Adrenal gland (tissue), 12 donors: ENCODE results near the gene RBM39. TPM values are rescaled to one million over a fixed set of nuclear protein-coding genes. Genes with fewer than 3 reads are reported as not detected.
A peak's percentile ranks its signal among the peaks of the same experiment; 100 is the strongest.
"Not testable (repeated sequence)": the region's sequence is repeated elsewhere in the genome, so short reads cannot be mapped to it uniquely, and the experiment has no call there.

Experiments used
- DNase-seq, 7 donors: peaks; one replicate each; pipeline ENCODE4 v3.0.0-alpha.2; 2019 to 2020
- H3K27ac ChIP-seq, 5 donors: fragments of 200-600 bp; sonication (generic) in 4 of 5; 1 replicate in 3 of 5; 2 replicates in 2 of 5; pipeline versions ENCODE4 v1.5.1 to v1.8.0; 2016 to 2020; ENCODE audit warnings: mild to moderate bottlenecking in 1 of 5
- H3K27me3 ChIP-seq: fragments of 200-600 bp; 2 replicates; pipeline ENCODE4 v1.8.0; 2021
- H3K36me3 ChIP-seq, 2 donors: fragments of 200-600 bp; replicated peaks in 1 of 2; 1 replicate in 1 of 2; 2 replicates in 1 of 2; pipeline versions ENCODE4 v1.5.1 to v1.8.0; 2018 to 2022
- H3K4me1 ChIP-seq, 2 donors: fragments of 200-600 bp; replicated peaks in 1 of 2; 1 replicate in 1 of 2; 2 replicates in 1 of 2; pipeline versions ENCODE4 v1.5.1 to v1.8.0; 2018 to 2021
- H3K4me3 ChIP-seq, 4 donors: fragments of 200-600 bp; sonication (generic) in 3 of 4; one replicate each; pipeline ENCODE4 v1.5.1; 2016 to 2018
- H3K9me3 ChIP-seq, 3 donors: fragments of 200-600 bp; sonication (generic) in 1 of 3; replicated peaks in 1 of 3; 1 replicate in 2 of 3; 2 replicates in 1 of 3; pipeline versions ENCODE4 v1.5.1 to v1.8.0; 2016 to 2021
- POLR2A ChIP-seq, 2 donors: fragments of 450-650 bp; IDR thresholded peaks; one replicate each; pipeline ENCODE4 v1.6.1; 2017; ENCODE audit warnings: antibody characterized with exemption in 2 of 2, mild to moderate bottlenecking in 2 of 2, moderate library complexity in 1 of 2
- WGBS, 4 donors: extraction: QIAGEN DNeasy Blood & Tissue Kit in 2 of 4; methylation state at CpG; one replicate each; pipeline versions ENCODE4 v1.1.5 to v1.1.7; 2013 to 2017; 5-methylcytosine and 5-hydroxymethylcytosine counted together
- intact Hi-C, 2 donors: fragments of 100-400 bp; cut with DNase I; formaldehyde crosslinking; loops; one replicate each; pipeline versions ENCODE4 v1.14.1 to v1.15.0; 2022 to 2023
- polyA plus RNA-seq, 3 donors: library from polyadenylated mRNA; stranded (reverse); fragments of 200-250 nt in 2 of 3; fragments of 350-450 nt in 1 of 3; fragmentation: Illumina TruSeq in 1 of 3; extraction: RNeasy Lipid Tissue Mini Kit (QIAGEN cat#74804) in 1 of 3; gene quantifications; one replicate each; pipeline ENCODE4 v1.2.3, GENCODE V29; 2013 to 2014
- total RNA-seq, 9 donors: library from RNA; depleted of rRNA in 4 of 9; stranded (reverse); fragments of >200 nt in 4 of 9; fragments of 120-200 nt in 1 of 9; fragmentation: NEBNext Ultra II Directional in 1 of 9; extraction: Animal tissue kit (Norgen Biotek cat#: 25700) in 1 of 9; gene quantifications; one replicate each; pipeline versions ENCODE4 v1.1.0 to v1.2.4, GENCODE V29; 2013 to 2023
- TF ChIP-seq, protein P1 (sequence below), 6 experiments: fragments of 450-650 bp in 4 of 6; fragments of 200-600 bp in 2 of 6; sonication (generic) in 1 of 6; IDR thresholded peaks; 1 replicate in 5 of 6; 2 replicates in 1 of 6; pipeline versions ENCODE4 v1.5.1 to v1.8.0; 2016 to 2021; ENCODE audit warnings: antibody characterized with exemption in 6 of 6, mild to moderate bottlenecking in 2 of 6, moderate library complexity in 1 of 6
- donor health status: healthy with polysubstance abuse.
- donor health status: Bipolar disorder and iron deficiency.
- donor health status: DM: yes; HTN: yes; CAD: no.
- donor health status: DM: no; HTN: no; CAD: no.
- donor health status: DM: no; HTN: no; CAD: no.
- donor health status: DM: yes; HTN: yes; CAD: no.

The RBM39 gene
- total and polyA plus RNA-seq, 12 donors: 111 to 714 (median 267) TPM

DNA sequence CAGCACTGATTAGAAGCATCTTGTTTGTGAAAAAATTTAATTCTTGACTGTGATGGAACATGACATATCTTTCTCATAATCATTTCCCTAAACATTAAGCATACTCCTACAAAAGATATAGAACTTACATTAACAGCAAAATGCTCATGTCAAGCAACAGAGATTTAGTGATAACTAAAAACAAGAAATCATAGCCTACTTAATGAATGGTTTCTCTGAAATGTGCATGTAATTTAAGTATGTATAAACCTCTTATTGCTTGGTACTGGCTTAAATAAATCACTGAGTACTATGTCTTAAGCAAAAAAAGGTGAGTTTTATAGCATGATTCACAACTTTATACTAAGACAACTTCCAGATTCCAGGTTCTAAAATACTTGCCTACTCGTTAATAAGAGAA lies 33.6 kb downstream of the RBM39 start:
- intact Hi-C loops: no loop called here
- no peaks in the 10 kb centered on the region for H3K27me3 ChIP-seq
- 31 to 38% (median 34%) methylated on average over 1 of the region's 1 CpG for WGBS, 4 donors
- H3K36me3 ChIP-seq: peaks cover 0 to 97% of the 10 kb centered on the region in 2 donors
- H3K27ac ChIP-seq: no peak overlapping the region
- no peak overlapping the region for H3K4me3 ChIP-seq
- peaks cover 3 to 50% of the 10 kb centered on the region in 2 donors for H3K4me1 ChIP-seq
- DNase-seq: no peak
- no peaks in the 10 kb centered on the region for H3K9me3 ChIP-seq
- TF ChIP-seq, protein P1, sequence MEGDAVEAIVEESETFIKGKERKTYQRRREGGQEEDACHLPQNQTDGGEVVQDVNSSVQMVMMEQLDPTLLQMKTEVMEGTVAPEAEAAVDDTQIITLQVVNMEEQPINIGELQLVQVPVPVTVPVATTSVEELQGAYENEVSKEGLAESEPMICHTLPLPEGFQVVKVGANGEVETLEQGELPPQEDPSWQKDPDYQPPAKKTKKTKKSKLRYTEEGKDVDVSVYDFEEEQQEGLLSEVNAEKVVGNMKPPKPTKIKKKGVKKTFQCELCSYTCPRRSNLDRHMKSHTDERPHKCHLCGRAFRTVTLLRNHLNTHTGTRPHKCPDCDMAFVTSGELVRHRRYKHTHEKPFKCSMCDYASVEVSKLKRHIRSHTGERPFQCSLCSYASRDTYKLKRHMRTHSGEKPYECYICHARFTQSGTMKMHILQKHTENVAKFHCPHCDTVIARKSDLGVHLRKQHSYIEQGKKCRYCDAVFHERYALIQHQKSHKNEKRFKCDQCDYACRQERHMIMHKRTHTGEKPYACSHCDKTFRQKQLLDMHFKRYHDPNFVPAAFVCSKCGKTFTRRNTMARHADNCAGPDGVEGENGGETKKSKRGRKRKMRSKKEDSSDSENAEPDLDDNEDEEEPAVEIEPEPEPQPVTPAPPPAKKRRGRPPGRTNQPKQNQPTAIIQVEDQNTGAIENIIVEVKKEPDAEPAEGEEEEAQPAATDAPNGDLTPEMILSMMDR (IDR thresholded peaks at IDR 0.05): no peak
- no peak for TF ChIP-seq POLR2A (IDR thresholded peaks at IDR 0.05)

DNA sequence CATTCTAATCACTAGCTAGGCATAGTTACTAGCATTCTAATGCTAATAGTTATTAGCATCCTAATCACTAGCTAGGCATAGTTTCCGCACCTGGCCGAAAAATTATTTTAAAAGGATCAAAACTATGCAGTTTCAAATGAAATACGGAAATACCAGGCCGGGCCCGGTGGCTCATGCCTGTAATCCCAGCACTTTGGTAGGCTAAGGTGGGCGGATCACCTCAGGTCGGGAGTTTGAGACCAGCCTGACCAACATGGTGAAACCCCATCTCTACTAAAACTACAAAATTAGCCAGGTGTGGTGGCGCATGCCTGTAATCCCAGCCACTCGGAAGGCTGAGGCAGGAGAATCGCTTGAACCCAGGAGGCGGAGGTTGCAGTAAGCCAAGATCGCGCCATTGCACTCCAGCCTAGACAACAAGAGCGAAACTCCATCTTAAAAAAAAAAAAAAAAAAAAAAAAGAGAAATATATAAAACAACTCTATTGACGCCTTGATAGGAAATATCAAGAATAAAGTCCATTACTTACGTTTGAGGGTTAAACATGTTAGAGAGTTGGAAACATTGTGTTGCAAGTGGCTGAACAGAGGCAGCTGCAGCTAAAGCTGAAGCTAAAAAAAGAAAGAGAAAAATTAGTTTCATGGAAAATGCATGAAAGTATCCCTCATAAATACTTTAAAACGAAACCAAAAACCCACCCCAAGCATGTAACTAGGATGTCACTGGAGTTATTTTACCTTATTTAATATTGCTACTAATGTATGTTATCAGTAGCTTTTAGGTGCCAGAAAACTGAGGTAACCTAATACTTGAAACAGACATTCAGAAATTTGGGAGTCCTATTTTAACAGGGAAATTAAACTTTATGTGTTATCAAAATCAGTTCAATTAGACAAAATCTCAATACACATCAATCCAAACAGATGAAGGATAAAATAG lies 35.2 kb downstream of the RBM39 start:
- H3K4me3 ChIP-seq, H3K27ac ChIP-seq, intact Hi-C loops, H3K9me3 ChIP-seq, DNase-seq, H3K27me3 ChIP-seq: not testable (repeated sequence)
- Histone ChIP-seq H3K4me1 (peaks cover 3 to 56% of the 10 kb centered on the region in 2 donors), H3K36me3 (peaks cover 0 to 99% of the 10 kb centered on the region in 2 donors)
- 89 to 93% (median 89%) methylated on average over 17 of the region's 17 CpGs for WGBS, 4 donors

DNA sequence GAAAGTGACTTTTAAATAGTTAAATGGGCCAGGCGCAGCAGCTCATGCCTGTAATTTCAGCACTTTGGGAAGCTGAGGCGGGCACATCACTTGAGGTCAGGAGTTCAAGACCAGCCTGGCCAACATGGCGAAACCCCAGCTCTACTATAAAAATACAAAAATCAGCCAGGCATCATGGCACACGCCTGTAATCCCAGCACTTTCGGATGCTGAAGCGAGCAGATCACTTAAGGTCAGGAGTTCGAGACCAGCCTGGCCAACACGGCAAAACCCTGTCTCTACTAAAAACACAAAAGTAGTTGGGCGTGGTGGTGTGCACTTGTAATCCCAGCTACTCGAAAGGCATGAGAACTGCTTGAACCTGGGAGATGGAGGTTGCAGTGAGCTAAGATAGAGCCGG lies 36.2 kb downstream of the RBM39 start:
- H3K27ac ChIP-seq, H3K9me3 ChIP-seq, intact Hi-C loops, H3K4me3 ChIP-seq, H3K27me3 ChIP-seq: not testable (repeated sequence)
- DNase-seq: peak in 2 of 7 donors; percentile 19 to 47
- Histone ChIP-seq H3K4me1 (peaks cover 3 to 50% of the 10 kb centered on the region in 2 donors), H3K36me3 (peaks cover 0 to 97% of the 10 kb centered on the region in 2 donors)
- 84 to 90% (median 88%) methylated on average over 11 of the region's 11 CpGs for WGBS, 4 donors

DNA sequence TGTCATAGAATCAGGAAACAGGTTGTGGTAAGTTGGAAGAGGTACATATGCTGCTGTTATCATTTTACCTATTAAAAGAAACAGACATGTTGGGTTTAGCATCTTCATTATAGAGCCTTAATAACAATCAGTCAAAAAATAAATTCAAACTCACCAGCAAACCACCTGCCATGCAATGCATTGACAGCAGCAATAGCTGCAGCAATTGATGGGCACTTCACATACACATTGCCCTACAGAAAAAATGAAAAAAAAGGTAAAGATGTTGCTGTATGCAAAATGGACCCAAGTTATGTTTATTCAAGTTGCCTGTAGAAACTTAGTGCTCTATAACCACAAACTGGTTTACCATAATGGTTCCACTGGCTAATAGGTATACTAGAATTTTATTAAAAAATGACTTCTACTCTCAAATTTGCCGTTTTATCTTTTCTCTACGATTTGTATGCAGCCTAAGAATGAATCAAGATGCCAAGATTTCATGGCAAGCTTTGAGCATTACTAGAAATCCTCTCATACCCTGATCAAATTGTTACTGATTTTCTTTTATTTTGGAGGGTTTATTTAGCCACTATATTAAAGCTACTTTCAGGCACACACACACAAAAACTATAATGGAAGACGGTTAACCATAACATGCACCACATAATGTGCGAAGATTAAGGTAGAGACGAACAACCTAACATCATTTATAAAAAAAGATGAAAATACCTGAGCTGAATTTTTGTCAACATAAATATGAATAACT lies 37.4 kb downstream of the RBM39 start:
- WGBS, 4 donors: 73 to 84% (median 82%) methylated on average over 5 of the region's 5 CpGs
- Histone ChIP-seq H3K4me1 (peaks cover 0 to 52% of the 10 kb centered on the region in 2 donors), H3K27me3 (no peaks in the 10 kb centered on the region), H3K27ac (no peak overlapping the region), H3K4me3 (no peak overlapping the region), H3K36me3 (peaks cover 0 to 86% of the 10 kb centered on the region in 2 donors), H3K9me3 (no peaks in the 10 kb centered on the region)
- intact Hi-C loops: no loop called here
- DNase-seq: no peak
- no peak for TF ChIP-seq POLR2A (IDR thresholded peaks at IDR 0.05)
- TF ChIP-seq, protein P1 (IDR thresholded peaks at IDR 0.05): no peak
